ENCODE measurements around the gene CFAP43.

DNA sequence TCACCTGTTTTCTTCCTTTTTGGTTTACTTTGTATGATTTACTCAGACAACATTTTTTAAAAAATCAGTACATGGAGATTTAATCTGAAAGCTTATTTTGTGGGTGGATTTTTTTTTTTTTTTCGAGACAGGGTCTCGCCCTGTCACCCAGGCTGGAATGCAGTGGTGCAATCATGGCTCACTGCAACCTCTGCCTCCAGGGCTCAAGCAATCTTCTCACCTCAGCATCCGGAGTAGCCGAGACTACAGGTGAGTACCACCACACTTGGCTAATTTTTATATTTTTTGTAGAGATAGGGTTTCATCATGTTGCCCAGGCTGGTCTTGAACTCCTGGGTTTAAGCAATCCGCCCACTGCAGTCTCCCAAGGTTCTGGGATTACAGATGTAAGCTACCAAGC lies 25.1 kb upstream of the CFAP43 start:
- TF ChIP-seq, protein P1, sequence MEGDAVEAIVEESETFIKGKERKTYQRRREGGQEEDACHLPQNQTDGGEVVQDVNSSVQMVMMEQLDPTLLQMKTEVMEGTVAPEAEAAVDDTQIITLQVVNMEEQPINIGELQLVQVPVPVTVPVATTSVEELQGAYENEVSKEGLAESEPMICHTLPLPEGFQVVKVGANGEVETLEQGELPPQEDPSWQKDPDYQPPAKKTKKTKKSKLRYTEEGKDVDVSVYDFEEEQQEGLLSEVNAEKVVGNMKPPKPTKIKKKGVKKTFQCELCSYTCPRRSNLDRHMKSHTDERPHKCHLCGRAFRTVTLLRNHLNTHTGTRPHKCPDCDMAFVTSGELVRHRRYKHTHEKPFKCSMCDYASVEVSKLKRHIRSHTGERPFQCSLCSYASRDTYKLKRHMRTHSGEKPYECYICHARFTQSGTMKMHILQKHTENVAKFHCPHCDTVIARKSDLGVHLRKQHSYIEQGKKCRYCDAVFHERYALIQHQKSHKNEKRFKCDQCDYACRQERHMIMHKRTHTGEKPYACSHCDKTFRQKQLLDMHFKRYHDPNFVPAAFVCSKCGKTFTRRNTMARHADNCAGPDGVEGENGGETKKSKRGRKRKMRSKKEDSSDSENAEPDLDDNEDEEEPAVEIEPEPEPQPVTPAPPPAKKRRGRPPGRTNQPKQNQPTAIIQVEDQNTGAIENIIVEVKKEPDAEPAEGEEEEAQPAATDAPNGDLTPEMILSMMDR (IDR thresholded peaks at IDR 0.05), result no peak
- TF ChIP-seq POLR2A (IDR thresholded peaks at IDR 0.05), result no peak

All from adrenal gland (tissue), 5 donors.